GM18498 (cell line): ENCODE data around the gene SMS.

Experiments
- ATAC-seq: cut with Tn5 transposase; IDR thresholded peaks from one replicate; pipeline ENCODE4 v1.9.1; 2021; ENCODE audit warnings: mild to moderate bottlenecking, moderate library complexity; ENCODE audit not compliant: unreplicated experiment

SMS gene

DNA sequence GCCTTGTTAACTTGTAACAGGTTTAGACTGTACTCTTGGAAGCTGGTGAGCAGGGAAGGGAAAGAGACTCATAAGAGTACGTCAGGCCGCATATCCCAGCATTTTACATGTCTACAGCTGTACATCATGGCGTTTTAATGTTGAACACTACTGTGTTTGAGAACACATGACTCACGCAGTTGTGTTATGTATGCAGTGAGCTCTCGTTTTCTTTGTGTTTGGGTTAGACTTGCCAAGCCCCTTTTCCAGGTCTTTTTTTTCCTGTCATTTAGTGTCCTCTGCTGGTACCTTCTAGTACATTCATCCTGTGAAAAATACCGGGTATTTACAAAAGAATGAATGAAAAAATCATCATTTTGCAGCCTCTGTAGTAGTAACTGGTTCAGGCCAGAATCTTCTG is 35.3 kb downstream of the SMS start:
- ATAC-seq, result no peak

DNA sequence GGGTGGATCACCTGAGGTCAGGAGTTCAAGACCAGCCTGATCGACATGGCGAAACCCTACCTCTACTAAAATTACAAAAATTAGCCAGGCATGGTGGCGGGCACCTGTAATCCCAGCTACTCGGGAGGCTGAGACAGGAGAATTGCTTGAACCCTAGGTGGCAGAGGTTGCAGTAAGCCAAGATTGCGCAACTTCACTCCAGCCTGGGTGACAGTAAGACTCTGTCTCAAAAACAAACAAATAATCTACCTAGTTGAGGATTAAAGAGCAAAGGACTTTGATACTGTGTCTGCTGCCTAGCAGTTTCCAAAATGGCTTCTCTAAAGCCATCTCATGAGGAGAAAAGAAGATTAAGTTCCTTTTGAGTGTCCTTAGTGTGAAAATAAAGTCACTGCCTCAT is 37.8 kb downstream of the SMS start:
- ATAC-seq, result no peak

DNA sequence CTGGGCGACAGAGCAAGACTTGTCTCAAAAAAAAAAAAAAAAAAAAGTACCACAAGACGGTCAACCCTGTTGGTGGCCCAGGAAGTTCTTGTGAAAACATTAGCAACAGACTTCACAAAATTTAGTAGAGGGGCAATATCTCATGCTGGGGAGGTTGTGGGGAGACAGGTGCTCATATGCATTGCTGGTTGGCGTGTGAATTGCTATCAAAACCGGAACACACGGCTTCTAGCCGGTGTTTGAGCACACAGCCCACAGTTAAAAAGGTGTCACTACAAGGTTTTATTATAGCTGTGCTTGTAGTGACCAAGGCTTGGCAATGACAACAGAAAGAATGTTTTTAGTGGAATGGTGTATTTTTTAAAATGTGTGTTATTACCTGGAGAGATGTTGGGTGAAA is 41.8 kb downstream of the SMS start:
- ATAC-seq, result no peak

DNA sequence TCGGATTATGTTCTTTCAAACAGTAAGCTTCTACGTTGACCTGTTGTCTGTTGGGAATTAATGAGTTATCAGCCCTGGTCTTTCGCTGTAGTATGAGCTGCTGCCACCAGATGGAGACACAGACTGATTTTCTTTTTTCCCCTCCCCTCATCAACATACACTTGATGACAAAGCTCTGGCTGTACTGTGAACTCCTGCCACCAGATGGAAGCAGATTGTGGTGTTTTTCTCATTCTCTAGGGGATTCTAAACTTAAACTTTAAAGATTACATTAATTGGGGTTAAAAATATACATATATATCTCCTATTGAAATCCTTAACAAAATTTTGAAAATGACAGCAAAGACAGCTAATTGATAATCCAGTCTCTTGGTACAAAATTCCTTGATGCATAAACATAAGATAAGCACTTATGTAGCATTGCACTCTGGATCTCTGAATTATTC is 44.8 kb downstream of the SMS start:
- ATAC-seq, result peak; percentile 80

DNA sequence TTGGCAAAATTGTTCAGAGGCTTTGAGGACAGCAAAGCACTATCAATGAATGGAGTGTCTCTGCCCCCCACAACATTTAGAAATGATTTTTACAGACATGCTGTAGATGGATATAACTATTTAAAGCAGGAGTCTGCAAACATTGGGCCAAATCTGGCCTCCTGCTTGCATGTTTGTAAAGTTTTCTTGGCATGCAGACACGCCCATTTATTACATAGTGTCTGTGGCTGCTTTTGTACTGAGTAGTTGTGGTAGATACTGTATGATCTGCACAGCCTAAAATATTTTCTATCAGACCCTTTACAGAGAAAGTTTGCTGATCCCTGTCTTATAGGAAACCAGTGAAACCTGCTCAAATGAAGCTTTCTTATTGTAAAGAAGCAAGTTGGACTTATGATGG is 46.1 kb downstream of the SMS start:
- ATAC-seq, result no peak

DNA sequence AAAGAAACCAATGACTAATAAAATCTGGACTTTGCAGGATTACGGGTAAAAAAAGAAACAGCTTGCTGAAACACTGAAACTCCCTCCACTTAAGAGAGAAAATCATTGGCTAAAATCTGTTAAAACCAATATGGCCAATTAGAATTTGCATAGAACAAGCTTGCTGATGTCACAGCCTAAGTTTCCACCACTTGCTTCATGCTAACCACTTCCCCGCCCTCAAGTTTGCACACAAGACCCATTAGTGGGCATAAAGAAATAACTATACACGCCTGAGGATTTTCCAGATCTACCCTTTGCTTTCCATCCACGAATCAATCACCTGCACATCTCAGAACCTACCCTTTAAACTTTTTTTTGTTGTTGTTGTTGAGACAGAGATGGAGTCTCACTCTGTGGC is 48.9 kb downstream of the SMS start:
- ATAC-seq, result peak; percentile 49

DNA sequence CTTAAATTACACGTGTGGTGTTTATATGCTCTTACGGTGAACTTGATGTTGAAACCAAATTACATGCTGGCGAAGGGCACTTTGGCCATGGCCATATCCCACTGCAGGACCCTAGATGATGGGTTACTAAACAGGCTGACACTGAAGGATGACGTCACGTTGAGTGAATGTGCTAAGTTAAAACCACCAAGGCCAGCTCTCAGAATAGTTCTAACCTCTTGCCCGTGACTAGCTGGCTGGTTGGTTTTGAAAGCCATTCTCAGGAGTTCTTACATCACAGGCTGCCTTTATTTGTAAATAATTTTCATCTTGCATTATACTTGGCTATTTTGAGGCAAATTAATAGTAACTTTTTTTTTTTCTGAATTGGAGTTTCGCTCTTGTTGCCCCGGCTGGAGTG is 50.3 kb downstream of the SMS start:
- no peak for ATAC-seq

DNA sequence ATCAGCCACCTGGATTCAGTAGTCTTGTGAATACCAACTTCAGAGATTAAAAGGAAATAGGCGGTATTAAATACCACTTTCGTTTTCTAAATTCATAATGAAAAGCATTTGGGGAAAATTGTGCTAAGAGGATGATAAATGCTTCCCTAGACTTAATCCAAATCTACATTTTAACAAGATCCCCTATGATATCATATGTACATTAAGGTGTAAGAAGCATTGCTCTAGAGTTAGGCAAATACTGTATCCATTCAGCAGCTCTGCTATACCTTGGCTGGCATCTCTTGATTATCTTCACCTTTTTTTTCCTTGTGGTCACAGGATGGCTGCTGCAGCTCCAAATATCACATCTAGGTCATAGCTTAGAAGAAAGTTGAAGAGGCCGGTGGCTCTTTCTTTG is 51.0 kb downstream of the SMS start:
- ATAC-seq, result no peak

DNA sequence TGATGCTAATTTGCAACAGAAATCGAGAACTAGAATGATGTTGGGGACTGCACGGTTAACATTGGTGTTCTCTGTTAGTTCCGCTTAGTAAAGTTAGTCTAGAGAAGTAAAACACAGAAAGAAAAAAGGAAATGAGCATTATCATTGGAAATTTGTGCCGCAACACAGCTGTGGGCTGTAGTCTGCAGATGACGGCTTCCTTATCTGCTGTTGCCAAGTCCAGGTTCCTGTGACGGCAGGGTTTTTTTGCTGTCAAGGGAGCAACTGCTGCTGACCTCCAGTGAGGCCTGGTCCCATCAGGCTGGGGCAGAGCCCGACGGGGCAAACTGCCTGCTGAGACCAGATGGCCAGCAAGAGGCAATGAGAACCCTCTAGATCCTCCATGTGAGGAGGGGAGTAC is 52.8 kb downstream of the SMS start:
- ATAC-seq, result peak; percentile 84

DNA sequence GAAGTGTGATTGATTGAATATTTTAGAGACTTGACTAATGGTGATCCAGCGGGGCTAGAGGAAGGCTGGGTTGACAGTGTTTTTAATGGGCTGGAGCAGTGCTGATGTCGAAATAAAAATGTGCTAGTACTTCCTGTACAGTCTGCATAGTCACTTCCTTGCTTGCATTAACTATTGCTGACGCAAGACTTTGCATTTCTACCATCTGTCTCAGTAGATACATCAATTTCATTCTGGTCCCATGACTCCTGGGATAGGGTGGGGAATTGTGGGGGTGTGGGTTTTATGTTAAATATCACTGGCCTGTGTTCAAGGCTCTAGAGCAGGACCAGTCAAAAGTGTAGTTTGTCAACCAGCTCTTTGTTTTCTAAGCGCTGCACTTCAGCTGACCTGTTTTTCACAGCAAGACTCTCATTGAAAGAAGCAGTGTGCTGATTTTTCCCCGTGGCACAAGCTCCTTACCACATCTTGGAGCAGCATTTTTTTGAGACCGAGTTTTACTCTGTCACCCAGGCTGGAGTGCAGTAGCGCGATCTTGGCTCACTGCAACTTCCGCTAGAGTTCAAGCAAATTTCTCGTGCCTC is 56.5 kb downstream of the SMS start:
- no peak for ATAC-seq

DNA sequence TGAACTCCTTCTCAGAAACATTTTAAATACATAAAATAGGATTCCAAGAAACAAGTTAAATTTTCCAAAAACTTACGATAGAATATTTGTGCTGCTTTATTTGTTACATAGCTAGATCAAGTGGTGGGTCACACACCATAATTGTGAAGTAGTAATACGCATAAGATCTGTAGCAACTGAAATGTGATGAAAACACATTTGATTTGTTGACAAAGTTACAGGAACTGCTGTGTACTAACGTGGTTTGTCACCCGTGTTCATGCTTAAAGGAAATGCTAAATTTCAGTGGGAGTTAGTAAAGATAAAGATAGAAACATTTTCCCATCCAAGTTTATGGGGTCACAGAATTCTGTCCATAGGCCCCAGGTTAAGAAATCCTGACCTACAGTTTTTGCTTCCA is 57.5 kb downstream of the SMS start:
- ATAC-seq, result no peak

DNA sequence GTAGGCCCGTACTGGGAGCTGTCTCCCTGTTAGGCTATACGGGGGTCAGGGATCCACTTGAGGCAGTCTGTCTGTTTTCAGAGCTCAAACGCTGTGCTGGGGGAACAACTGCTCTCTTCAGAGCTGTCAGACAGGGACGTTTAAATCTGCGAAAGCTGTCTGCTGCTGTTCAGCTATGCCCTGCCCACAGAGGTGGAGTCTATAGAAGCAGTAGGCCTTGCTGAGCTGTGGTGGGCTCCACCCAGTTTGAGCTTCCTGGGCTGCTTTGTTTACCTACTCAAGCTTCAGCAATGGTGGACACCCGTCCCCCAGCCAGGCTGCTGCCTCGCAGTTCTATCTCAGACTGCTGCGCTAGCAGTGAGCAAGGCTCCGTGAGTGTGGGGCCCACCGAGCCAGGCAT is 64.4 kb downstream of the SMS start:
- no peak for ATAC-seq

DNA sequence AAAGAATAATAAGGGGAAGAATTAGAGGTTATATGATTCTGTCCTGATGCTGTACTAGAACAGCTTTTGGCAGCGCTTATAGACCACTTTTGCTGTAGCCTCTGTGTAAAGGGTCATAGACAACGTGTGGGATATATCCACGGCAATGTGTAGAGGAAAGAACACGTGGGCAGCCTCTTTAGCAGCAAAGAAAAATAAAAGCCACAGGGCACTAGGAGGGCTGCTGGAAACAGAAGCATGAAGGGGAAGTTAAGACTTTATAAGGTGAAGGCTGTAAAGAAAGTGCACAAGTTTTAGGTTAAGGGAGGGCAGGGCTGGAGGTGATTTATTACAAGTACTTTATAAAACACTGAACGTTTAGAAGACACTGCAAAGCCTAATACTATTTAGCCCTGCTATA is 71.5 kb downstream of the SMS start:
- no peak for ATAC-seq

DNA sequence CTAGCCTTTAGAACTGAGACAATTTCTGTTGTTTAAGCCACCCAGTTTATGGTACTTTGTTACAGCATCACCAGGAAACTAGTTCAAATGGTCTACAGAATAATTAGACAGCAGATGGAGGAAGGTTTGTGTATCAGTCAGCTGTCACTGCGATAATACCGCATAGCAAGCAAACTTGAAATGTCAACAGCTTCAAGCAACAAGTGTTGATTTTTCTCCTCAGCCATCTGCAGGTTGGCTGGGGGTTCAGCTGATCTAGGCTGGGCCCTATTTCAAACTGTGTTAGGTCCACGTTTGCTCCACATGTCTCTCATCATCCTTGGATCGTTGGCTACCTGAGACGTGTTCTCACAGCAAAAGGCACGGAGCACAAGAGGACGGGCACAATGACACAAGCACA is 72.4 kb downstream of the SMS start:
- no peak for ATAC-seq

DNA sequence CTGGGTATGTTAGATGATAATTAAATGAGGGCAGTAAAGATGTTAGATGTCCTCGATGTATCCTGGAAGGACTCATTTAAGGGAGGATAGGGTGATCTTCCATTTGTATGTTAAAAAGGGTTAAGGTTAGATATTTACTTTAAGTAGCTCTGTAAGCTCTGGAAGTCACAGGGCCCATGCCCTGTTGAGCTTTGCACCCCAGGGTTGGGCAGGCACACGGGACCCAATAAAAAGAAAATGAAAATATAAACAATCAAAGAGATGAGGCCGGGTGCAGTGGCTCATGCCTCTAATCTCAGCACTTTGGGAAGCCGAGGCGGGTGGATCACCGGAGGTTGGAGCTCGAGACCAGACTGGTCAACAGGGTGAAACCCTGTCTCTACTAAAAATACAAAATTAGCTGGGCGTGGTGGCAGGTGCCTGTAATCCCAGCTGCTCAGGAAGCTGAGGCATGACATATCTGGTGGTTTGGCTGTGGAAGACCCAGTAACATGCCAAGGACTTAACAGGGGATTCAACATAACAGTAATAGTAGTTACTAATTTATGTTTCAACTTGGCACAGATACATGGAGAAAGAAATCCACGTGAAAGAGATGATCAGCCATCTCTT is 74.7 kb downstream of the SMS start:
- ATAC-seq, result no peak

DNA sequence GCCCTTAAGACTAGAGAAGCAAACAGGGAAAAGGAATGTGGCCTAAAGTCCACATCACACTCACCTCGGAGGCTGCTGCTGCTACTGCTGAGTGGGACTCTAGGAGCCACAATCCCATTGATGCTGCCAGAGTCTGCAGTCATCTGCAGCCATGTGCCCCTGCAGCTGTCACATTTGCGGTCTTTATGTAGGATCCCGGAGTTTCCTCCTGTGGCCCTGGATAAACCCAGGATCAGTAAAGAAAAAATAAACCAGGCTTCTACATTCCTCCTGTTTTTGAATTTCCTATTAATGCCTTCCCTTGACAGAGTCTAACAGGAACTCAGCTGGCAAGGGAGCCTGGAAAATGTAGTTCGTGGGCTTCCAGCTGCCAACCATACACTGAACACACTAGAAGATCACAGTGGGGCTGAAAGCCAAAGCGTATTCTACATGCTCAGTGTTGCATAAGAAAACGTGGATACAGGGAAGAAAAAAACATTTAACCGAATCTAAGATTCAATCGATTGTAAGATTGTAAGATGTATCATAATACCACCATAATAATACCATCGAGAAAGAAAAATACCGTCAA is 81.3 kb downstream of the SMS start:
- ATAC-seq, result no peak

DNA sequence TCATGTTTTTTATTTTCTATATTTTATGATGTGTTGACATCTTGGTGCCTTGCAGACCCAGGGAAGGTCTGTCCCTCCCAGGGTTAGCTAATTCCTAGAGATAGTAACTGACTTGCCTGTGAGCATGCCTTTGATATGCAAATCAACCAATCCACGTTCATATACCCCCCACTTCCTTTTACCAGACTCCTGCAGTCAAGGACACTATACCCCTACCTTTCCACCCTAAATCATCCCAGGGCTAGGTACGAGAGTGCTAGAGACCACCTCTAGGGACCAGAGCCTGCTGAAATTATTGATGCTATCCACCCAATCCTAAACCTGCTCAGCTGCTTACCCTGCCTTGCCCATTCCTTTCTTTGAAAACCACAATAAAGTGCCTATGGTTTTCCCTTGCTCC is 84.1 kb downstream of the SMS start:
- no peak for ATAC-seq

DNA sequence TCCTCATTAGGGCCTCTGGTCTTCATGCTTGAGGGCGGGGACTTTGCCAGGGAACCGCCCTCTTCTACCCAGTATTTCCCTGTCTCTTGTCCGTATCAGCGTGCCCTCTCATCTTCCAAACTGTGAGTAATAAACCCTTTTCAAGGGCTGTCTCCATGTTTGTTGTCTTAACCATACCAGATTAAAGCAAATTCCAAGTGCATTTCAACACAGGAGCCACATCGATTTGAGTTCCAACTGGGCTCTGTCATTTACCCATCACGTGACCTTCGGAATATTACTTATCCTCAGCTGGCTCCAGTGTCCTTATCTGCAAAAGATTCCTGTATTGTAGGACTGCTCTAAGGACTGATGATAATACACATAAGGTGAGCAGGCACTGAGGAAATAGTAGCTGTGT is 85.2 kb downstream of the SMS start:
- no peak for ATAC-seq

DNA sequence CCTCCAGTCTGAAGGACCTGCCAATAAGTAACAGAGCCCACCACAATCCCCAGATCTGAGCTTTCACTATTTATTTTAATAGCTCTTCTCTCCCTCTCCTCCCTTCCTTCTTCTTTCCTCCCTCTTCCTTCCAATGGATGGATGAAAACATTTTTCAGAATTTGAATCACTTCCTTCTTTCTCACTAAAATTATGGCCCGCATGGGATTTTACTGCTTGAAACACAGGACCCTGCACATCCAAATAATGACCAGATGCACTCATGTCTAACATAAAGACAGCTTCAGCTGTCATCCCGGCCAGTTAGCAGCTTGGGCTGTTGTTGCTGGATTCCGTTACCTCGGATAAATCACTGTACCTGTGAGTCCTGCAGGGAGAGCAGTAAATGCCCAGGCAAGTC is 86.2 kb downstream of the SMS start:
- ATAC-seq, result no peak

DNA sequence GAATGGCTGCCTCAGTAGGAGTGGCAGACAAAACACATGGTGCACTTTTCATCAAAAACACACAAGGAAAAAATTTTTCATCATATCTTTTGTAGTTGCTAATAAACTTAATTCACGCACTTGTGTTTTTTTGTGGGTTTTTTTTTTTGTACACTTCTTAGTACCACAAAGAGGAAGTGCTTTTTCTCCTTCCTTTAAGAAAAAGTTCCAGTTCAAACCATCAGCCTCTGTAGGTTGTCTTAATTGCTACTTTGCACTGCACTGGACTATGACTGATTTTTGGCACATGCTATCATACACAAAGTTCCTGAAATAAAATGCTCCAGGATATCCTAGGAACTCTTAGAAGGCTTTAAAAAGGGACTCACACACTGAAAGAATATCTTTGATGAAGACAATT is 91.6 kb downstream of the SMS start, which contains the start of gene PHEX:
PHEX (plus strand) TSS at position 242 of the 400 bp plus-strand sequence. CDS start 681 bp downstream, outside the sequence.
- ATAC-seq, result no peak

DNA sequence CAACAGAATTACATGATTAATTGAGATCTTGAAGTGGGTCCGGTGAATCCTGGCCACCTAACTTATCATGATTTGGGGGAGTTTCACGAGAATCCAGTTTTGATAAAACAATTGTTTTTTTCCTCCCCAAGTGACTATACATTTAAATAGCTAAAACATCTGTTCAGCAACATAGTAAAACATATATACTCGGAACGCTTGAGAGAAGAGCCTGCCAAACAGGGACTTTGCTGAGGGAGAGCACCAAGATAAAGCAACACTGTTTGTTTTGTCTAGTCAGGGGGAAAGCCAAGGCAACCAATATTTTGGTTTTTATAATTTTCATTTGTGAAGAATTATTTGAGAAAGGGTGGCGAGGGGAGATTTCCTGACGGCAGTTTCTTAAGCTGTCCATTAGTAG is 92.0 kb downstream of the SMS start:
- ATAC-seq, result no peak

DNA sequence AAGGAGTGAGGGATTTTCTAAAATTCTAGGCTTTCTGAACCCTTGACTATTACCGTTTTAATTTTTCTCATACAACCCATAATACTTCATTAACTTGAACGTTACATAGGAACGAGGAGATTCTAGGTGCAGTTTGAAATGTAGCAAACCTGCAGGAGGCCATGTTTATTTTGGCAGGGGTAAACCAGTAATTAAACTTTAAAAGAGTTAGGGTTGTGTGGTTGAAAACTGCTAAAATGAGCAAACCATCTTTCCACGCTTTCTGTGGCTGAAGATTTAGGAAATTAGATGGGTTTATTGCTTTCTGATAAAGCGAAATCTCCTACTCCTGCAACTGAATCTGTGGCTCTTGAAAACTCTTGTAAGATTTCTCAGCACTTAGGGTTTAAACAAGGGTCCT is 93.3 kb downstream of the SMS start:
- no peak for ATAC-seq

DNA sequence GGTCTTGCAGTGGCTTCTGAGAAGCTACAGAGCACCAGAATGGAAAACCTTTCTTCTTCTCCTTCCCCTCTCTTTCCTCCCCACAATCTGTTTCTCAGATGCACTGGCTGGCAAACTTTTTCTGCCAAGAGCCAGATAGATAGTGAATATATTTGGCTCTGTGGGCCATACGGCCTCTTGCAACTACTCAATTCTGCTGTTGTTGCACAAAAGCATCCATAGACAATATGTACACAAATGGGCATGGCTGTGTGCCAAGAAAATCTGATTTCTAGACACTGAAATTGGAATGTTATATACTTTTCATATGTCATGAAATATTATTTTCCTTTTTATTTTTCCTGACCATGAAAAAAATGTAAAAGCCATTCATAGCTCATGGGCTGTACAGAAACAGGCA is 94.7 kb downstream of the SMS start:
- no peak for ATAC-seq
